ENCODE results near the gene IFITM2. TPM values are rescaled to one million over a fixed set of nuclear protein-coding genes. Genes with fewer than 3 reads are reported as not detected.

IFITM2 gene
- total and polyA plus RNA-seq, 2 donors (not counting 1 experiment from before 2014, with no cell fraction given): 51.2 to 714 TPM

DNA sequence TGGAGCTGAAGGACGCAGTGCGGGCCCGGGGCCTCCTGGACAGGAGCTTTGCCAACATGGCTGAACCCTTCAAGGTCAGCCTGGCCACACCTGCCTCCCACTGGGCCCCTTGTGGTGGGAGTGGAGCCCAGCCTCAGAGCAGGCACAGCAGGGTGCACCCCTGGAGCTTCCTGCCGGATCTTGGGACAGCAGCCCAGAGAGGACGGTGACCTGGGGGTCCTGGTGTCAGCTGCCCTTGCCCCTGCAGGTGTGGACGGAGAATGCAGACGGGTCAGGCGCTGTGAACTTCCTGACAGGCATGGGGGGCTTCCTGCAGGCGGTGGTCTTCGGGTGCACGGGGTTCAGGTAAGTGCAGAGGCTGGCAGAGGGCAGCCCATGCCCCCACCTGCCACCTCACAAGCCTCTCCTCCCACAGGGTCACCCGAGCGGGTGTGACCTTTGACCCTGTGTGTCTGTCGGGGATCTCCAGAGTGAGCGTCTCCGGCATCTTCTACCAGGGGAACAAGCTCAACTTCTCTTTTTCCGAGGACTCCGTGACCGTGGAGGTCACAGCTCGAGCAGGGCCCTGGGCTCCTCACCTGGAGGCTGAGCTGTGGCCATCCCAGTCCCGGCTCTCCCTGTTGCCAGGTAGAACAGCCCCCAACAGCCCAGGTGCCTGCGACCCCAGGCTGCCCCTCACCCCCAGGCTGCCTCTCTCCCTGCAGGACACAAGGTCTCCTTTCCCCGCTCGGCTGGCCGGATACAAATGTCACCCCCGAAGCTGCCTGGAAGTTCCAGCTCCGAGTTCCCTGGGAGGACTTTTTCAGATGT is 13.6 kb upstream of the IFITM2 start:
- no peaks in the 10 kb centered on the region for H3K9me3 ChIP-seq (ENCODE audit: control insufficient read depth, insufficient read depth, low read depth, low read length)
- DNase-seq (ENCODE audit: low read depth in 2 of 2): no peak
- no peak overlapping the region for H2AFZ ChIP-seq (ENCODE audit: low read length)
- H4K20me1 ChIP-seq (ENCODE audit: control insufficient read depth, extremely low read depth, insufficient read depth, low read length): no peaks in the 10 kb centered on the region
- no peak overlapping the region for H3K4me2 ChIP-seq (ENCODE audit: extremely low read depth, insufficient read depth, low read length)
- H3K27me3 ChIP-seq (ENCODE audit: control insufficient read depth, insufficient read depth, low read length): peaks cover 3% of the 10 kb centered on the region
- TF ChIP-seq, protein P1, sequence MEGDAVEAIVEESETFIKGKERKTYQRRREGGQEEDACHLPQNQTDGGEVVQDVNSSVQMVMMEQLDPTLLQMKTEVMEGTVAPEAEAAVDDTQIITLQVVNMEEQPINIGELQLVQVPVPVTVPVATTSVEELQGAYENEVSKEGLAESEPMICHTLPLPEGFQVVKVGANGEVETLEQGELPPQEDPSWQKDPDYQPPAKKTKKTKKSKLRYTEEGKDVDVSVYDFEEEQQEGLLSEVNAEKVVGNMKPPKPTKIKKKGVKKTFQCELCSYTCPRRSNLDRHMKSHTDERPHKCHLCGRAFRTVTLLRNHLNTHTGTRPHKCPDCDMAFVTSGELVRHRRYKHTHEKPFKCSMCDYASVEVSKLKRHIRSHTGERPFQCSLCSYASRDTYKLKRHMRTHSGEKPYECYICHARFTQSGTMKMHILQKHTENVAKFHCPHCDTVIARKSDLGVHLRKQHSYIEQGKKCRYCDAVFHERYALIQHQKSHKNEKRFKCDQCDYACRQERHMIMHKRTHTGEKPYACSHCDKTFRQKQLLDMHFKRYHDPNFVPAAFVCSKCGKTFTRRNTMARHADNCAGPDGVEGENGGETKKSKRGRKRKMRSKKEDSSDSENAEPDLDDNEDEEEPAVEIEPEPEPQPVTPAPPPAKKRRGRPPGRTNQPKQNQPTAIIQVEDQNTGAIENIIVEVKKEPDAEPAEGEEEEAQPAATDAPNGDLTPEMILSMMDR (conservative IDR thresholded peaks at IDR 0.05 in 1 of 2, IDR thresholded peaks at IDR 0.05 in 1 of 2; ENCODE audit: low read depth in 1 of 2, low read length in 2 of 2): no peak
- no peak for TF ChIP-seq EZH2 (IDR thresholded peaks at IDR 0.05; ENCODE audit: low read length, missing control alignments)
- no peaks in the 10 kb centered on the region for H3K36me3 ChIP-seq (ENCODE audit: control insufficient read depth, insufficient read depth, low read length)
- H3K79me2 ChIP-seq (ENCODE audit: control insufficient read depth, insufficient read depth, low read length): no peaks in the 10 kb centered on the region
- H3K27ac ChIP-seq (ENCODE audit: insufficient read depth, low read length): no peak overlapping the region
- no peak overlapping the region for H3K4me3 ChIP-seq (replicated peaks in 1 of 4; ENCODE audit: control extremely low read depth in 1 of 4, insufficient read depth in 1 of 4, low read depth in 3 of 4, low read length in 4 of 4)
- peaks cover 3% of the 10 kb centered on the region for H3K4me1 ChIP-seq (ENCODE audit: control insufficient read depth, extremely low read depth, insufficient read depth, low read length)
- H3K9ac ChIP-seq (ENCODE audit: insufficient read depth, low read length): no peak overlapping the region

DNA sequence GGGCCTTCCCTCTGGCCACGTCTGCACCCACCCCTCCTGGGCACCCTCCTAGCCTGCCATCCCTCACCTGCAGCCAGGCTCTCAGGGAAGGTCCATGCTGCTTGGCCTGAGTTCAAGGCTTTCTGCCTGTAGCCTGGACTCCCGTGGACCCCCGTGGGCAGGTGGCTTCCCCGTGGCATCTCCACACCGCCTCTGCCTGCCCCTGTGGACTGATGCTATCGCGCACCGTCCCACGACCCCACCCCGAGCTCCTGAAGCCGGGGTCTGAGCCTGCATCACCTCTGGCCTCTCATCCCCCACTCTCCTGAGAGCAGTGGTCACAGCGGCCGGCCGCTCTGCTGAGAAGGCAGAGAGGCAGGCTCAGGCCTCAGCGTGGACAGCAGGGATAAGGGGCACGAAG is 12.8 kb upstream of the IFITM2 start:
- no peak for TF ChIP-seq EZH2 (IDR thresholded peaks at IDR 0.05; ENCODE audit: low read length, missing control alignments)
- TF ChIP-seq, protein P1 (conservative IDR thresholded peaks at IDR 0.05 in 1 of 2, IDR thresholded peaks at IDR 0.05 in 1 of 2; ENCODE audit: low read depth in 1 of 2, low read length in 2 of 2): no peak
- H3K4me2 ChIP-seq (ENCODE audit: extremely low read depth, insufficient read depth, low read length): no peak overlapping the region
- peaks cover 3% of the 10 kb centered on the region for H3K27me3 ChIP-seq (ENCODE audit: control insufficient read depth, insufficient read depth, low read length)
- H3K36me3 ChIP-seq (ENCODE audit: control insufficient read depth, insufficient read depth, low read length): no peaks in the 10 kb centered on the region
- no peak overlapping the region for H2AFZ ChIP-seq (ENCODE audit: low read length)
- peaks cover 3% of the 10 kb centered on the region for H3K4me1 ChIP-seq (ENCODE audit: control insufficient read depth, extremely low read depth, insufficient read depth, low read length)
- H4K20me1 ChIP-seq (ENCODE audit: control insufficient read depth, extremely low read depth, insufficient read depth, low read length): no peaks in the 10 kb centered on the region
- H3K4me3 ChIP-seq (replicated peaks in 1 of 4; ENCODE audit: control extremely low read depth in 1 of 4, insufficient read depth in 1 of 4, low read depth in 3 of 4, low read length in 4 of 4): no peak overlapping the region
- H3K9me3 ChIP-seq (ENCODE audit: control insufficient read depth, insufficient read depth, low read depth, low read length): no peaks in the 10 kb centered on the region
- no peak for DNase-seq (ENCODE audit: low read depth in 2 of 2)
- H3K9ac ChIP-seq (ENCODE audit: insufficient read depth, low read length): no peak overlapping the region
- H3K79me2 ChIP-seq (ENCODE audit: control insufficient read depth, insufficient read depth, low read length): no peaks in the 10 kb centered on the region
- H3K27ac ChIP-seq (ENCODE audit: insufficient read depth, low read length): no peak overlapping the region

DNA sequence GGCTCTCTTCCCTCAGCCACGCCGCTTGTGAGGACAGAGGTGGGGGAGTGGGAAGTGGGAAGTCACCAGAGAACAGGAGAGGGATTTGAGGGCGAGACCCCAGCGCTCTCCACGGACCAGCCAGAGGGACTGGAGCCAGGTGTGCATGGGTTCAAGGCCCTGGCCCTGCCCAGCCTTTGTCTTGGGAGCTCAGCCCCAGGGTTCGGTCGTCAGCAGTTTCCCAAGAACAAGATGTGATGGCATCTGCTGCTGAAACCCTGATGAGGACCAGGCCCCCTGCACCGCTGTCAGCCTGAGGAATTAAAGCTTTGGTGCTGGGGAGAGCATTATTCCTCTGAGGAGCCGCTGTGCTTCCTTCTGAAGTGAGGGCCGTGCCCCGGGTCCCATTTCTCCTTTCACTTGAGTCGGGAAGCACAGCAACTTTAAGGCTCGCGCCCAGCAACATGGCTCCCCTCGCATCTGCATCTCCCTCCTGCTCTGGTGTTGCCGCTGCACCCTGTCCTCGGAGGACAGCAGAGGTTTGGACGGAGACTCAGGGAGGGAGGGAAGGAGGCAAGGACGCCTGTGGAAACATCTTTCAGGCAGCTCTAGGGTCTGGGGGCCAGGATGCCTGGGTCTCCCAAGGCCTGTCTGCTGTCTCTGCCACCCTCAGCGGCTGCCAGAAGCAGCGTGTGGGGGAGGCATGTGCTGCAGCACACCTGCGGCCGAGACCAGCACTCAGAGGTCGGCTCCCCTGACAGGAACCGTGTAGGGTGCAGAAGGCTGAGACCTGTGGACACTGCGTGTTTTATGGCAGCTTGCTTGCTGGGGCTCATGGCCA is 12.1 kb upstream of the IFITM2 start:
- Histone ChIP-seq H3K9ac (ENCODE audit: insufficient read depth, low read length) (no peak overlapping the region), H3K27ac (ENCODE audit: insufficient read depth, low read length) (no peak overlapping the region), H2AFZ (ENCODE audit: low read length) (no peak overlapping the region), H3K9me3 (ENCODE audit: control insufficient read depth, insufficient read depth, low read depth, low read length) (no peaks in the 10 kb centered on the region), H3K4me1 (ENCODE audit: control insufficient read depth, extremely low read depth, insufficient read depth, low read length) (peaks cover 3% of the 10 kb centered on the region), H3K27me3 (ENCODE audit: control insufficient read depth, insufficient read depth, low read length) (peaks cover 8% of the 10 kb centered on the region), H3K4me3 (replicated peaks in 1 of 4; ENCODE audit: control extremely low read depth in 1 of 4, insufficient read depth in 1 of 4, low read depth in 3 of 4, low read length in 4 of 4) (no peak overlapping the region), H3K79me2 (ENCODE audit: control insufficient read depth, insufficient read depth, low read length) (no peaks in the 10 kb centered on the region), H3K4me2 (ENCODE audit: extremely low read depth, insufficient read depth, low read length) (no peak overlapping the region), H4K20me1 (ENCODE audit: control insufficient read depth, extremely low read depth, insufficient read depth, low read length) (no peaks in the 10 kb centered on the region), H3K36me3 (ENCODE audit: control insufficient read depth, insufficient read depth, low read length) (no peaks in the 10 kb centered on the region)
- TF ChIP-seq, protein P1 (conservative IDR thresholded peaks at IDR 0.05 in 1 of 2, IDR thresholded peaks at IDR 0.05 in 1 of 2; ENCODE audit: low read depth in 1 of 2, low read length in 2 of 2): no peak
- TF ChIP-seq EZH2 (IDR thresholded peaks at IDR 0.05; ENCODE audit: low read length, missing control alignments): no peak
- DNase-seq (ENCODE audit: low read depth in 2 of 2): no peak

Measured in fibroblast of lung (primary cell).